Lower leg skin (tissue), 4 donors: Measurements from ENCODE around the gene GPC4. TPM values are rescaled to one million over a fixed set of nuclear protein-coding genes. Genes with fewer than 3 reads are reported as not detected.

Experiments
- DNase-seq, 2 donors: peaks; one replicate each; pipeline ENCODE4 v3.0.0-alpha.2; 2019; ENCODE audit warnings: low spot score in 2 of 2
- H3K4me3 ChIP-seq: fragments of 200-600 bp; sonication (generic); 2 replicates; pipeline ENCODE4 v1.5.1; 2017; ENCODE audit warnings: mild to moderate bottlenecking, low read depth; ENCODE audit not compliant: poor library complexity, severe bottlenecking
- CTCF ChIP-seq, 3 donors: fragments of 450-650 bp; IDR thresholded peaks; one replicate each; pipeline ENCODE4 v1.5.1; 2016; ENCODE audit warnings: antibody characterized with exemption in 3 of 3, mild to moderate bottlenecking in 3 of 3, moderate library complexity in 2 of 3
- POLR2A ChIP-seq, 2 donors: fragments of 450-650 bp; IDR thresholded peaks; one replicate each; pipeline ENCODE4 v1.6.1; 2016 to 2017; ENCODE audit warnings: antibody characterized with exemption in 2 of 2, mild to moderate bottlenecking in 1 of 2, moderate library complexity in 1 of 2
- WGBS, 2 donors: methylation state at CpG; one replicate each; pipeline ENCODE4 v1.1.5; 2018; 5-methylcytosine and 5-hydroxymethylcytosine counted together
- intact Hi-C: fragments of 100-400 bp; cut with DNase I; formaldehyde crosslinking; loops from one replicate; pipeline ENCODE4 v1.15.0; 2023; ENCODE audit warnings: low total_unique reads
- total RNA-seq, 4 donors: library from RNA; depleted of rRNA; stranded (reverse); fragments of >200 nt; gene quantifications; one replicate each; pipeline ENCODE4 v1.1.0, GENCODE V29; 2016

Gene GPC4
- total RNA-seq, 4 donors from 2014 or later, result 2.7 to 7.2 (median 3.7) TPM

DNA sequence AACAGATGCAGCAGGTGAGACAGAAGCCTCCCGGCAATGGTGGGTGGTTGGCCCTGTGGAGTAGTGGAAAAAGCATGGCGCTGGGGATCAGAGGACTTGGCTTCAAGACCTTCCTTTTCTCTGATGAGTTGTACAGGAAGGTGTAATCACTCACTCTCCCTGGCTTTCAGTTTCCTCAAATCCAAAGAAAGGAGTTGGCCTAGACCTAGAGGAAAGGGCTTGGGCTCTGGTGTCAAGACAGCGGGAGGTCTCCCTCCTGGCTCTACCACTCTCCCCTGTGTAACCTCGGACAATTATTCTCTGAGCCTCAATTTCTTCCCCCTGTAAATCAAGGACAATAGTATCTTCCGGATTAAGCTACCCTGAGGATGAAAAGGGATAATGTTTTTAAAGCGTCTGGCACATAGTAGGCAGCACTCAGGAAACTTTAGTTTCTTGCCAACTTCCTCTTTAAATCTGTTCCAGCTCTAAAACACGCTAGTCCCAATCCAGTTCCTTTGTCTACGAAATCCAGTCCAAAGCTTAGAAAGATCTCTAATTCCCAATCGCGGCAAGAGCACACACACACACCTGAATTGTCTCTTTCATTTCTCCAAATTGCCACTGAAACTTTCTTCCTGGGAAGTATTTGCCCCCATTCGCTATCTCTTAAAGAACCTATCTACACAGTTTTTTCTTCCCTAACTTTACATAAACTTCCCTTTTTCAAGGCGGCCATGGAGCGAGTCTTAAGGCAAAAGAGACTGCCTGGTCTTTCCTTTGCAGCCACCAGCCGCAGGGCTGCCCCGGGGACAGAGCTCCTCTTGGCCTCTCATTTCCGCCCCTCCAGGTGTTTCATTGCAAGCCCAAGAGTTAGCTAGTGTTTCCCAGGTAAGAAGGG, 29.9 kb upstream of the GPC4 start:
- intact Hi-C loops, result no loop called here
- 18 to 25% methylated on average over 16 of the region's 16 CpGs for WGBS, 2 donors
- TF ChIP-seq CTCF (IDR thresholded peaks at IDR 0.05) (no peak), POLR2A (IDR thresholded peaks at IDR 0.05) (no peak)
- no peak overlapping the region for H3K4me3 ChIP-seq
- no peak for DNase-seq

DNA sequence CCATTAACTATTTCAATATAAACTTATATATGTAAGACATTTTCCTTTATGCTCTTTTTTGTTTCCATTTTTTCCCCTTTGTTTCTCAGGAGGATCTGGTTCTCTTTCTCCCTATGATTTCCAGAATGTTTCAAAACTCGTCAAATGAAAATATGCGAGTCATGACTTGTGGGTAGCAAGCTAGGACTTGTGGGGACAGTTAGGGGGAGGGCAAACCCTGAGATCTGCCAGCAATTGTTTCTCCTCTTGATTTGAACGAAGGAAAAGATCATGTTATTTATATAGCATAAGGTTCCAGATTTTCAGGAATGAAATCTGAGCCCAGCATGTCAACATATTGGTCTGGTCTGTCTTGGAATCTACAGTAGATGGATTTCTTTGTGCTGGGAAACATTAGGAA, 28.9 kb upstream of the GPC4 start:
- TF ChIP-seq CTCF (IDR thresholded peaks at IDR 0.05) (no peak), POLR2A (IDR thresholded peaks at IDR 0.05) (no peak)
- 33 to 42% methylated on average over 3 of the region's 3 CpGs for WGBS, 2 donors
- intact Hi-C loops, result no loop called here

GRCh38 chrX:133440797-133441163, 25.5 kb upstream of the GPC4 start:
- intact Hi-C loops, result no loop called here

More for the DNA sequence above, 28.9 kb upstream of the GPC4 start:
- no peak for DNase-seq
- H3K4me3 ChIP-seq, result no peak overlapping the region

DNA sequence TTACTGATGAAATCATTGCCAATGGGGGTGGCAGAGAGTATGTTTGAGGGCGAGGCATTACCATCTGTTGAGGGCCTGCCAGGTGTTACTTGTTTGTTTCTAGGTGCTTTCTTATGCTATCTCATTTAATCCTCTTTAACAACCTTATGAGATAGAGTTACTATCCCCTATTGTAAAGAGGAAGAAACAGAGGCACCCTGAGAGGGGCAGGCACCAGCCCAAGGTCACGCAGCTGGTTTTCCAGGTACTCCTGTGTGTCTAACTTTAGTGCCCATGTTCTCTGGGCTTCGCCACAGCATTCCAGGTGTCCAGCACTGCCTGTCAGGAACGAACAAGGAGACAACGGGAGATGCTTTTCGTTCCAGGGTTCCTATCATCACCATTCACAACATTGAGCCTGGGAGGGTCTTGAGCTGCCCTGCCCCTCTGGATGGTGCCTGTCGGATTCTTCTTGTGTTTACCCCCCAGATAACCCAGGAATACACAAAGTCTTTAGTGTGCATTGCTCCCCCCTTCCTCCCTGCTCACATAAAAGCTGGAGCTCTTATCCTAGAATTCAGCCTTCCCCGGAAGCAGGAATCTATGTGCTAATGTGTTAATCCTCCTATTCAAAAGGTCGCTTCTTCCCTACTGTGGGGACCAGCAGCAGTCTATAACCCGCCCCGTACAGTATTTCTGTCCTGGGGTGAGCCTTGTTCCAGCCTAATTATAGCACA, 24.9 kb upstream of the GPC4 start:
- DNase-seq, result no peak
- TF ChIP-seq CTCF (IDR thresholded peaks at IDR 0.05) (no peak), POLR2A (IDR thresholded peaks at IDR 0.05) (no peak)
- 66 to 84% methylated on average over 11 of the region's 11 CpGs for WGBS, 2 donors
- intact Hi-C loops, result no loop called here
- H3K4me3 ChIP-seq, result no peak overlapping the region

More at GRCh38 chrX:133440797-133441163, 25.5 kb upstream of the GPC4 start:
- H3K4me3 ChIP-seq, result no peak overlapping the region
- WGBS, 2 donors, result 68 to 92% methylated on average over 7 of the region's 7 CpGs
- TF ChIP-seq POLR2A (IDR thresholded peaks at IDR 0.05) (no peak), CTCF (IDR thresholded peaks at IDR 0.05) (no peak)
- no peak for DNase-seq

- DNase-seq, result no peak
- WGBS, 2 donors, result 48 to 73% methylated on average over 2 of the region's 2 CpGs
- TF ChIP-seq CTCF (IDR thresholded peaks at IDR 0.05), result no peak
- TF ChIP-seq POLR2A (IDR thresholded peaks at IDR 0.05), result no peak
- H3K4me3 ChIP-seq, result no peak overlapping the region
- intact Hi-C loops, result no loop called here
These were observed 22.5 kb upstream of the GPC4 start for GRCh38 chrX:133437766-133438165.
